K562 (cell line): ENCODE measurements around the gene ZSWIM3. TPM values are rescaled to one million over a fixed set of nuclear protein-coding genes. Genes with fewer than 3 reads are reported as not detected.

Experiments used
- E2F3 ChIP-seq: fragments of 250-450 bp; sonication (Bioruptor Pico); IDR thresholded peaks from 2 replicates; pipeline ENCODE4 v1.4.0; 2020; ENCODE audit warnings: mild to moderate bottlenecking
- ELF1 ChIP-seq: fragments of 200-800 bp; sonication (Bioruptor generic); IDR thresholded peaks from 2 replicates; pipeline ENCODE4 v1.6.1; 2016; ENCODE audit warnings: missing genetic modification characterization, missing compliant biosample characterization
- FOS ChIP-seq: IDR thresholded peaks from 3 replicates; pipeline ENCODE4 v1.6.1; 2011; ENCODE audit not compliant: insufficient read length; ENCODE audit errors: extremely low read depth
- FOXK1 ChIP-seq: sonication (generic); formaldehyde crosslinking; IDR thresholded peaks from 2 replicates; pipeline ENCODE4 v1.8.0; 2022; ENCODE audit warnings: missing genetic modification reagents, mild to moderate bottlenecking, borderline replicate concordance
- HOXB6 ChIP-seq: fragments of 250-450 bp; sonication (Bioruptor Pico); IDR thresholded peaks from 2 replicates; pipeline ENCODE4 v1.5.1; 2022; ENCODE audit warnings: mild to moderate bottlenecking, borderline replicate concordance
- LARP7 ChIP-seq: fragments of 450-650 bp; IDR thresholded peaks from 2 replicates; pipeline ENCODE4 v1.6.1; 2016
- NR2F6 ChIP-seq: fragments of 450-650 bp; formaldehyde crosslinking; IDR thresholded peaks from 2 replicates; pipeline ENCODE4 v1.4.0; 2020; ENCODE audit warnings: mild to moderate bottlenecking
- SIN3A ChIP-seq, 2 experiments: fragments of 150-350 bp in 1 of 2; IDR thresholded peaks; 2 replicates each; pipeline ENCODE4 v1.6.1; 2011 to 2016; ENCODE audit warnings: borderline replicate concordance in 2 of 2, low read depth in 2 of 2, low read length in 2 of 2, mild to moderate bottlenecking in 2 of 2, moderate library complexity in 2 of 2; ENCODE audit not compliant: control insufficient read depth in 1 of 2
- SMAD1 ChIP-seq: fragments of 150-350 bp; IDR thresholded peaks from 2 replicates; pipeline ENCODE4 v1.6.1; 2014; ENCODE audit warnings: low read length, low read depth; ENCODE audit not compliant: partially characterized antibody
- SMARCA5 ChIP-seq: fragments of 450-650 bp; IDR thresholded peaks from 2 replicates; pipeline ENCODE4 v1.6.1; 2016
- SMARCC2 ChIP-seq: fragments of 450-650 bp; IDR thresholded peaks from 2 replicates; pipeline ENCODE4 v1.6.1; 2017; ENCODE audit warnings: antibody characterized with exemption, moderate library complexity, mild to moderate bottlenecking, low read depth
- SOX6 ChIP-seq: fragments of 450-650 bp; IDR thresholded peaks from 2 replicates; pipeline ENCODE4 v1.6.1; 2014; ENCODE audit warnings: mild to moderate bottlenecking
- ZC3H8 ChIP-seq: fragments of 450-650 bp; IDR thresholded peaks from 2 replicates; pipeline ENCODE4 v1.6.1; 2017
- ZKSCAN3 ChIP-seq: fragments of 250-450 bp; sonication (Bioruptor Pico); IDR thresholded peaks from 2 replicates; pipeline ENCODE4 v1.4.0; 2020
- ZNF707 ChIP-seq: fragments of 250-450 bp; sonication (Bioruptor Pico); conservative IDR thresholded peaks from 2 replicates; pipeline ENCODE4 v1.8.0; 2022; ENCODE audit warnings: inconsistent platforms, mild to moderate bottlenecking, moderate library complexity
- polyA plus RNA-seq, 8 experiments: library from polyadenylated mRNA; depleted of rRNA in 4 of 8; stranded (reverse) in 5 of 8; unstranded in 3 of 8; fragments of >200 nt; fragmentation: Nextera tagmentation in 2 of 8; fragmentation: Illumina TruSeq in 1 of 8; extraction: Ambion mirVana in 2 of 8; extraction: Trizol in 1 of 8; gene quantifications; 2 replicates each; pipeline versions ENCODE4 v1.2.1 to v1.2.3, GENCODE V29; 2011 to 2014; ENCODE audit warnings: inconsistent platforms in 1 of 8, missing spikeins in 1 of 8
- total RNA-seq, 7 experiments: library from RNA; depleted of rRNA in 6 of 7; stranded (reverse); fragments of >200 nt in 6 of 7; fragmentation: Illumina TruSeq in 2 of 7; extraction: Trizol in 2 of 7; gene quantifications; 2 replicates each; pipeline versions ENCODE4 v1.2.1 to v1.2.3, GENCODE V29; 2011 to 2021; ENCODE audit warnings: low replicate concordance in 1 of 7
- TF ChIP-seq, protein P1 (sequence below): fragments of 200-400 bp; formaldehyde crosslinking; IDR thresholded peaks from 2 replicates; pipeline ENCODE4 v1.6.1; 2017; ENCODE audit warnings: mild to moderate bottlenecking, low read depth, low read length, moderate library complexity
- TF ChIP-seq, protein P2 (sequence below): sonication (generic); formaldehyde crosslinking; IDR thresholded peaks from 2 replicates; pipeline ENCODE4 v1.5.0; 2020; ENCODE audit warnings: missing genetic modification reagents
- TF ChIP-seq, protein P3 (sequence below): sonication (generic); formaldehyde crosslinking; IDR thresholded peaks from 2 replicates; pipeline ENCODE4 v1.8.0; 2023; ENCODE audit warnings: mild to moderate bottlenecking, missing genetic modification reagents

The ZSWIM3 gene
- total and polyA plus RNA-seq, 9 of the 15 experiments (the other 6 are each of a cell fraction or from before 2014, with no cell fraction given): 1.7 to 4.3 (median 2.9) TPM

DNA sequence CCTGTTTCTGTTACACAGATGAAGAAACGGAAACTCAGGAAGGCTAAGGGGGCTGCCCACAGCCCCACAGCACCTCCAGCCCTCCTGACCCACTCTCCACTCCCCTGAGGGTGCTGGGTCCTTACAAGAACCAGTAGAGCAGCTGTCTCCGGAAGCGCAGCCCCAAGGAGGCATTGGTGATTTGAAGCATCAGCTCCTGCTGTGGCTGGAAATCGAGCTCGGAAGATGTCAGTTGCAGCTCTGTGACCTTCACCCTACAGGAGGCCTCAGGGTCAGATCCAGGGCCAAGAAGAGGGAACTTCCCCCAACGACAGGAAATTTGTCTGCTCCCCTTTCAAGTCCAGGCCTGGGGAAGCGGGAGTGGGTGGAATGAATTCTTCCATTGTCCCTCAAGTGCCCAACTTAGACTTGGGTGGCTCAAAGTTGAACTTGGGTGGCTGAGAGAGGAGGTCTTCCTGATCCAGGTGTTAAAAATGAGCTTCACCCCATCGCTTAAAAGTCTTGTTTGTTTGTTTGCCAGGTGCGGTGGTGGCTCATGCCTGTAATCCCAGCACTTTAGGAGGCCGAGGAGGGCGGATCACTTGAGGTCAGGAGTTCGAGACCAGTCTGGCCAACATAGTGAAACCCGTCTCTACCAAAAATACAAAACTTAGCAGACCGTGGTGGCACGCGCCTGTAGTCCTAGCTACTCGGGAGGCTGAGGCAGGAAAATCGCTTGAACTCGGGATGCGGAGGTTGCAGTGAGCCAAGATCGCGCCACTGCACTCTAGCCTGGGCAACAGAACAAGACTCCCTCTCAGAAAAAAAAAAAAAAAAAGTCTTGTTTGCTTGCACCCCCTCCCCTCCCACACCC lies 52.6 kb downstream of the ZSWIM3 start (continued):
- TF ChIP-seq, protein P1, sequence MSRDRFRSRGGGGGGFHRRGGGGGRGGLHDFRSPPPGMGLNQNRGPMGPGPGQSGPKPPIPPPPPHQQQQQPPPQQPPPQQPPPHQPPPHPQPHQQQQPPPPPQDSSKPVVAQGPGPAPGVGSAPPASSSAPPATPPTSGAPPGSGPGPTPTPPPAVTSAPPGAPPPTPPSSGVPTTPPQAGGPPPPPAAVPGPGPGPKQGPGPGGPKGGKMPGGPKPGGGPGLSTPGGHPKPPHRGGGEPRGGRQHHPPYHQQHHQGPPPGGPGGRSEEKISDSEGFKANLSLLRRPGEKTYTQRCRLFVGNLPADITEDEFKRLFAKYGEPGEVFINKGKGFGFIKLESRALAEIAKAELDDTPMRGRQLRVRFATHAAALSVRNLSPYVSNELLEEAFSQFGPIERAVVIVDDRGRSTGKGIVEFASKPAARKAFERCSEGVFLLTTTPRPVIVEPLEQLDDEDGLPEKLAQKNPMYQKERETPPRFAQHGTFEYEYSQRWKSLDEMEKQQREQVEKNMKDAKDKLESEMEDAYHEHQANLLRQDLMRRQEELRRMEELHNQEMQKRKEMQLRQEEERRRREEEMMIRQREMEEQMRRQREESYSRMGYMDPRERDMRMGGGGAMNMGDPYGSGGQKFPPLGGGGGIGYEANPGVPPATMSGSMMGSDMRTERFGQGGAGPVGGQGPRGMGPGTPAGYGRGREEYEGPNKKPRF: no peak
- no peak for TF ChIP-seq NR2F6 (CRISPR knock-in tag)
- no peak for TF ChIP-seq SMAD1
- TF ChIP-seq SIN3A (IDR thresholded peaks at IDR 0.05; ENCODE audit: borderline replicate concordance in 2 of 2, control insufficient read depth in 1 of 2, low read depth in 2 of 2, low read length in 2 of 2): no peak
- TF ChIP-seq, protein P2, sequence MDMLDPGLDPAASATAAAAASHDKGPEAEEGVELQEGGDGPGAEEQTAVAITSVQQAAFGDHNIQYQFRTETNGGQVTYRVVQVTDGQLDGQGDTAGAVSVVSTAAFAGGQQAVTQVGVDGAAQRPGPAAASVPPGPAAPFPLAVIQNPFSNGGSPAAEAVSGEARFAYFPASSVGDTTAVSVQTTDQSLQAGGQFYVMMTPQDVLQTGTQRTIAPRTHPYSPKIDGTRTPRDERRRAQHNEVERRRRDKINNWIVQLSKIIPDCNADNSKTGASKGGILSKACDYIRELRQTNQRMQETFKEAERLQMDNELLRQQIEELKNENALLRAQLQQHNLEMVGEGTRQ: no peak
- no peak for TF ChIP-seq ZNF707
- no peak for TF ChIP-seq SMARCC2
- no peak for TF ChIP-seq ZKSCAN3 (CRISPR knock-in tag)
- no peak for TF ChIP-seq FOXK1 (CRISPR knock-in tag)
- TF ChIP-seq, protein P3, sequence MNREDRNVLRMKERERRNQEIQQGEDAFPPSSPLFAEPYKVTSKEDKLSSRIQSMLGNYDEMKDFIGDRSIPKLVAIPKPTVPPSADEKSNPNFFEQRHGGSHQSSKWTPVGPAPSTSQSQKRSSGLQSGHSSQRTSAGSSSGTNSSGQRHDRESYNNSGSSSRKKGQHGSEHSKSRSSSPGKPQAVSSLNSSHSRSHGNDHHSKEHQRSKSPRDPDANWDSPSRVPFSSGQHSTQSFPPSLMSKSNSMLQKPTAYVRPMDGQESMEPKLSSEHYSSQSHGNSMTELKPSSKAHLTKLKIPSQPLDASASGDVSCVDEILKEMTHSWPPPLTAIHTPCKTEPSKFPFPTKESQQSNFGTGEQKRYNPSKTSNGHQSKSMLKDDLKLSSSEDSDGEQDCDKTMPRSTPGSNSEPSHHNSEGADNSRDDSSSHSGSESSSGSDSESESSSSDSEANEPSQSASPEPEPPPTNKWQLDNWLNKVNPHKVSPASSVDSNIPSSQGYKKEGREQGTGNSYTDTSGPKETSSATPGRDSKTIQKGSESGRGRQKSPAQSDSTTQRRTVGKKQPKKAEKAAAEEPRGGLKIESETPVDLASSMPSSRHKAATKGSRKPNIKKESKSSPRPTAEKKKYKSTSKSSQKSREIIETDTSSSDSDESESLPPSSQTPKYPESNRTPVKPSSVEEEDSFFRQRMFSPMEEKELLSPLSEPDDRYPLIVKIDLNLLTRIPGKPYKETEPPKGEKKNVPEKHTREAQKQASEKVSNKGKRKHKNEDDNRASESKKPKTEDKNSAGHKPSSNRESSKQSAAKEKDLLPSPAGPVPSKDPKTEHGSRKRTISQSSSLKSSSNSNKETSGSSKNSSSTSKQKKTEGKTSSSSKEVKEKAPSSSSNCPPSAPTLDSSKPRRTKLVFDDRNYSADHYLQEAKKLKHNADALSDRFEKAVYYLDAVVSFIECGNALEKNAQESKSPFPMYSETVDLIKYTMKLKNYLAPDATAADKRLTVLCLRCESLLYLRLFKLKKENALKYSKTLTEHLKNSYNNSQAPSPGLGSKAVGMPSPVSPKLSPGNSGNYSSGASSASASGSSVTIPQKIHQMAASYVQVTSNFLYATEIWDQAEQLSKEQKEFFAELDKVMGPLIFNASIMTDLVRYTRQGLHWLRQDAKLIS (CRISPR knock-in tag): no peak
- no peak for TF ChIP-seq ELF1 (tag)
- TF ChIP-seq SOX6: no peak
- peak; percentile 52; the same call in 1 of the 2 replicates for TF ChIP-seq SMARCA5
- 0 out of 2 replicates have a peak, but pooled peaks have one; percentile 10 for TF ChIP-seq LARP7
- no peak for TF ChIP-seq ZC3H8
- TF ChIP-seq E2F3 (CRISPR knock-in tag): no peak
- TF ChIP-seq HOXB6: no peak
- no peak for TF ChIP-seq FOS
